Measurements from ENCODE around the gene CNTNAP2. TPM values are rescaled to one million over a fixed set of nuclear protein-coding genes. Genes with fewer than 3 reads are reported as not detected.
A peak's percentile ranks its signal among the peaks of the same experiment; 100 is the strongest.

Gene CNTNAP2
- total and polyA plus RNA-seq, 9 donors = 8.3 to 18.8 (median 10.4) TPM

DNA sequence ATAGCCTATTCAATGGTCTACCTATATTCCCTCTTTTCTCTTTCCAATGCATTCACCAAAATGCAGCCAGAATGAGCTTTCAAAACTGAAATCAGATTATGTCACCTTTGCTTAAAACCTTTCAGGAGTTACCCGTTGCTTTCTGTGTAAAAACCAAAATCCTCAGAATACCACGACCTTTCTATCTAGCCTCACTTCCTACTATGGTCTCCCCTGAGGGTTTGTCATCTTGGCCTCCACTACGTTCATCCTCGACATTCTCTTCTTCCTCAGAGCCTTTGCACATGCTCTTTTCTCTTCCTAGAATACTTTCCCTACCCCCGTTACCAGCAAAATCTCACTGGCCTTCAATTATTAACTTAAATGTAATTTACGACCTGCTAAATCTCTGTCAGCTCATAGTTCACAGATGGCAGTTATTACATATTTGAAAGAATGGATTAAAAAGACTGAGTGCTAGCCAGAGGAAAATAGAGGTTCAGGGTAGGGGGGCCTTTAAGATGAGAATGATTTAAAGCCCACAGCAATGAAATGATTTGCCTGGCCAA lies 2093.1 kb downstream of the CNTNAP2 start:
- Histone ChIP-seq H3K36me3 (ENCODE audit: control insufficient read depth, insufficient read depth, low read length) (no peaks in the 10 kb centered on the region), H3K9me3 (replicated peaks; ENCODE audit: control insufficient read depth, low read depth, low read length) (no peaks in the 10 kb centered on the region), H3K4me1 (ENCODE audit: control insufficient read depth, insufficient read depth, low read length) (peaks cover 7% of the 10 kb centered on the region), H3K27me3 (ENCODE audit: control insufficient read depth, insufficient read depth, low read length) (no peaks in the 10 kb centered on the region), H3K27ac (ENCODE audit: low read length) (no peak overlapping the region), H3K4me3 (ENCODE audit: low read length) (no peak overlapping the region)
- WGBS (ENCODE audit: insufficient coverage) = 62% methylated on average over 4 of the region's 6 CpGs
- DNase-seq = no peak

- no peaks in the 10 kb centered on the region for H3K36me3 ChIP-seq (ENCODE audit: control insufficient read depth, insufficient read depth, low read length)
- H3K9me3 ChIP-seq (replicated peaks; ENCODE audit: control insufficient read depth, low read depth, low read length) = no peaks in the 10 kb centered on the region
- no peak overlapping the region for H3K27ac ChIP-seq (ENCODE audit: low read length)
- H3K4me1 ChIP-seq (ENCODE audit: control insufficient read depth, insufficient read depth, low read length) = peaks cover 7% of the 10 kb centered on the region
- no peak for DNase-seq
- H3K4me3 ChIP-seq (ENCODE audit: low read length) = no peak overlapping the region
- 86% methylated on average over 2 of the region's 3 CpGs for WGBS (ENCODE audit: insufficient coverage)
- H3K27me3 ChIP-seq (ENCODE audit: control insufficient read depth, insufficient read depth, low read length) = no peaks in the 10 kb centered on the region
Measured at GRCh38 chr7:148210804-148211325, 2094.3 kb downstream of the CNTNAP2 start.

DNA sequence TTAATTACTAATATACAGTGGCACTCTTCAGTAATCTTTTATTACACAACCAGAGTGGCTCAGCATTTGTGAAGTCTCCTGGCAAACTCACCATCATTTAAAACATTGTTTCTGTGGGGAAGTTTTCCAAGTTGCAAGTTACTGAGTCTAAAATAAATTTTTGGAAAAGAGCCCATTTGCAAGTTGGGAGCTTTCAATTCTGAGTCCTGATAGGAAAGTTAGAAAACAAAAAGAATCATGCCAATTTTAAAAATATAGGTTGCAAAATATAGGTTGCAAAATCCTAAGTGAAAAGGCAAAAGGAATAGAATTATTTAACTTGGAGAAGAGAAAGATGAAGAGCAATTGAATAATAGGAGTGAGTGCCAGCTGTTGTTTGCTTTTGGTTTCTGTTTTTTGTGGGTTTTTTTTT lies 2095.1 kb downstream of the CNTNAP2 start:
- no peaks in the 10 kb centered on the region for H3K9me3 ChIP-seq (replicated peaks; ENCODE audit: control insufficient read depth, low read depth, low read length)
- peaks cover 7% of the 10 kb centered on the region for H3K4me1 ChIP-seq (ENCODE audit: control insufficient read depth, insufficient read depth, low read length)
- H3K27me3 ChIP-seq (ENCODE audit: control insufficient read depth, insufficient read depth, low read length) = no peaks in the 10 kb centered on the region
- no peak overlapping the region for H3K27ac ChIP-seq (ENCODE audit: low read length)
- DNase-seq = peak; percentile 72
- no peaks in the 10 kb centered on the region for H3K36me3 ChIP-seq (ENCODE audit: control insufficient read depth, insufficient read depth, low read length)
- H3K4me3 ChIP-seq (ENCODE audit: low read length) = no peak overlapping the region

DNA sequence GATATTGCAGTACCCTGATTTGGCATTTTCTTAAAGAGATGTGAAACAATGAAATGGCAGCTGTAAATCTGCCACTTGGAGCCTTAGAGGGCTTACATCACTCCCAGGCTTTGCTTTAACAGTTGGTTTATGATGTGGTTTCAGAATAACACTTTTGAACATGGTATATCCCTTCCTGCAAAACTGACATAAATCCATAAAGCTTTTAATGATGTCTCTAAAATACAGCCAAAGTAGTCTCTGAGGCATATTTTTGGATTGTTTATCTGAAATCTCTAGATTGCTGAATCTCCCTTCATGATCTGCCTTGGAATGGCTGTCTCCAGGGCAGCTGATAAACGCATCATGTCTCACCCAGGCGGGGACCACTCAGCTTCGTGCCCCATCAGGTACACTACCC lies 2096.1 kb downstream of the CNTNAP2 start:
- Histone ChIP-seq H3K27ac (ENCODE audit: low read length) (no peak overlapping the region), H3K9me3 (replicated peaks; ENCODE audit: control insufficient read depth, low read depth, low read length) (no peaks in the 10 kb centered on the region), H3K4me3 (ENCODE audit: low read length) (no peak overlapping the region), H3K4me1 (ENCODE audit: control insufficient read depth, insufficient read depth, low read length) (peaks cover 7% of the 10 kb centered on the region), H3K36me3 (ENCODE audit: control insufficient read depth, insufficient read depth, low read length) (no peaks in the 10 kb centered on the region), H3K27me3 (ENCODE audit: control insufficient read depth, insufficient read depth, low read length) (no peaks in the 10 kb centered on the region)
- WGBS (ENCODE audit: insufficient coverage) = 45% methylated on average over 3 of the region's 3 CpGs
- DNase-seq = peak; percentile 15

- DNase-seq = no peak
- 60% methylated on average over 1 of the region's 4 CpGs for WGBS (ENCODE audit: insufficient coverage)
- H3K27ac ChIP-seq (ENCODE audit: low read length) = no peak overlapping the region
- H3K9me3 ChIP-seq (replicated peaks; ENCODE audit: control insufficient read depth, low read depth, low read length) = no peaks in the 10 kb centered on the region
- no peaks in the 10 kb centered on the region for H3K36me3 ChIP-seq (ENCODE audit: control insufficient read depth, insufficient read depth, low read length)
- no peaks in the 10 kb centered on the region for H3K27me3 ChIP-seq (ENCODE audit: control insufficient read depth, insufficient read depth, low read length)
- H3K4me3 ChIP-seq (ENCODE audit: low read length) = no peak overlapping the region
- peaks cover 7% of the 10 kb centered on the region for H3K4me1 ChIP-seq (ENCODE audit: control insufficient read depth, insufficient read depth, low read length)
Measured at GRCh38 chr7:148214101-148214500, 2097.5 kb downstream of the CNTNAP2 start.

DNA sequence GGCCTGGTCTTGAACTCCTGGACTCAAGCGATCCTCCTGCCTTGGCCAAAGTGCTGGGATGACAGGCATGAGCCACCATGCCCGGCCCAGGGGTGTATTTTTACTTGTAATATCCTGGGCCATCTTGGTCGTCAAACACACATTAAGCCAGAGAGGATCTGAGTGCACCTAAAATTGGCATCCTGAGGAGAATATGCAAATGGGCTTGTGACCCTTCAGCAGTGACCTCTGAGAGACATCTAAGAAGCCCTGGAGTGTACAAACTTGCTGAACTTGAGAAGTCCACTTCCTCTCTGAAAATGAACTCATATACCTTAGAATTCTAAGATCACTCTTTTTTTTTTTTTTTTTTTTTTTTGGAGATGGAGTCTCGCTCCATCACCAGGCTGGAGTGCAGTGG lies 2102.0 kb downstream of the CNTNAP2 start:
- H3K9me3 ChIP-seq (replicated peaks; ENCODE audit: control insufficient read depth, low read depth, low read length) = no peaks in the 10 kb centered on the region
- no peaks in the 10 kb centered on the region for H3K27me3 ChIP-seq (ENCODE audit: control insufficient read depth, insufficient read depth, low read length)
- 75% methylated on average over 1 of the region's 4 CpGs for WGBS (ENCODE audit: insufficient coverage)
- H3K4me1 ChIP-seq (ENCODE audit: control insufficient read depth, insufficient read depth, low read length) = no peaks in the 10 kb centered on the region
- no peaks in the 10 kb centered on the region for H3K36me3 ChIP-seq (ENCODE audit: control insufficient read depth, insufficient read depth, low read length)
- no peak for DNase-seq
- no peak overlapping the region for H3K4me3 ChIP-seq (ENCODE audit: low read length)
- H3K27ac ChIP-seq (ENCODE audit: low read length) = no peak overlapping the region

GRCh38 chr7:148222721-148223120 lies 2106.1 kb downstream of the CNTNAP2 start:
- H3K27me3 ChIP-seq (ENCODE audit: control insufficient read depth, insufficient read depth, low read length) = no peaks in the 10 kb centered on the region
- no peak overlapping the region for H3K4me3 ChIP-seq (ENCODE audit: low read length)
- peaks cover 3% of the 10 kb centered on the region for H3K4me1 ChIP-seq (ENCODE audit: control insufficient read depth, insufficient read depth, low read length)
- DNase-seq = no peak
- no peaks in the 10 kb centered on the region for H3K9me3 ChIP-seq (replicated peaks; ENCODE audit: control insufficient read depth, low read depth, low read length)
- 69% methylated on average over 5 of the region's 5 CpGs for WGBS (ENCODE audit: insufficient coverage)
- no peaks in the 10 kb centered on the region for H3K36me3 ChIP-seq (ENCODE audit: control insufficient read depth, insufficient read depth, low read length)
- no peak overlapping the region for H3K27ac ChIP-seq (ENCODE audit: low read length)

GRCh38 chr7:148223160-148223559 lies 2106.6 kb downstream of the CNTNAP2 start:
- Histone ChIP-seq H3K4me3 (ENCODE audit: low read length) (no peak overlapping the region), H3K36me3 (ENCODE audit: control insufficient read depth, insufficient read depth, low read length) (no peaks in the 10 kb centered on the region), H3K27me3 (ENCODE audit: control insufficient read depth, insufficient read depth, low read length) (no peaks in the 10 kb centered on the region), H3K9me3 (replicated peaks; ENCODE audit: control insufficient read depth, low read depth, low read length) (no peaks in the 10 kb centered on the region), H3K4me1 (ENCODE audit: control insufficient read depth, insufficient read depth, low read length) (peaks cover 3% of the 10 kb centered on the region), H3K27ac (ENCODE audit: low read length) (no peak overlapping the region)
- no CpG with 5 or more reads among the region's 1 CpG for WGBS (ENCODE audit: insufficient coverage)
- no peak for DNase-seq

DNA sequence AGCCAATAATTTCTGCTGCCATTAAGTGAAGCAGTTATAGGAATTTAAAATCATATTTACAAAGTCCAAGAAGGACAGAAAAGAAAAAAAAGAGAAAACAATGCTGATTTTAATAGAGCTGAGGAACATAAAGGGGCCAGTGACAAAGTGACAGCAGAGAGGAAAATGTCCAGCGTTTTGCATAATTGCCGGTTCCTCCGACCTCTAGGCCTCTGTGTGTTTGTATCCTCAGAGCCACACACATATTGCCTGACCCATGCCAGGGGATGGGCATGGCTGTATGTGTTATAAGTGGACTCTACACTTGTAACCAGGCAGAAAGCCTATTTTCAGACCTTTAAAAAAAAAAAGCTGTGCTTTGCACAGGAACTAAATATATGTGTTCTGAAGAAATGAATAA lies 2107.1 kb downstream of the CNTNAP2 start:
- no peak overlapping the region for H3K4me3 ChIP-seq (ENCODE audit: low read length)
- no peaks in the 10 kb centered on the region for H3K36me3 ChIP-seq (ENCODE audit: control insufficient read depth, insufficient read depth, low read length)
- peaks cover 3% of the 10 kb centered on the region for H3K4me1 ChIP-seq (ENCODE audit: control insufficient read depth, insufficient read depth, low read length)
- H3K27me3 ChIP-seq (ENCODE audit: control insufficient read depth, insufficient read depth, low read length) = no peaks in the 10 kb centered on the region
- H3K9me3 ChIP-seq (replicated peaks; ENCODE audit: control insufficient read depth, low read depth, low read length) = no peaks in the 10 kb centered on the region
- no peak overlapping the region for H3K27ac ChIP-seq (ENCODE audit: low read length)
- no peak for DNase-seq
- no CpG with 5 or more reads among the region's 3 CpGs for WGBS (ENCODE audit: insufficient coverage)

DNA sequence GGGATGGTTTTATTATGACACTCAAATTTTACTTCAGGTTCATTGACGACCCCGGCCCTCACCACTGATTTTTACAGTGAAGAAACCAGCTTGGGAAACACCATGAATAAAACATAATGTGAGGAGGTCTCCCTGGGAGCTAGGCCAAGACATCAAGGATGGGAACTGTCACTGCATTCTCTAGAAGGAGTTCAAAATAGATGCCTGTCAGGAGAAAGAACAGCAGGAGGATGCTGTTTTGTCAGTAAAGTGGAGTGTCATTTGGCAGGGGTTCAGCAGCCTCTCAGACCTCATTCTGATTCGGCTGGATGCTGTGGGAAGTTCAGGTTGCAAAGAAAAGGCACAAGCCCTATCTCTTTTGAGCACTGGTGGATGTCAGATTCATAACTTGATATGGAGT lies 2113.7 kb downstream of the CNTNAP2 start:
- WGBS (ENCODE audit: insufficient coverage) = 100% methylated on average over 1 of the region's 3 CpGs
- no peak for DNase-seq
- no peak overlapping the region for H3K4me3 ChIP-seq (ENCODE audit: low read length)
- H3K27ac ChIP-seq (ENCODE audit: low read length) = no peak overlapping the region
- H3K4me1 ChIP-seq (ENCODE audit: control insufficient read depth, insufficient read depth, low read length) = peaks cover 3% of the 10 kb centered on the region
- no peaks in the 10 kb centered on the region for H3K27me3 ChIP-seq (ENCODE audit: control insufficient read depth, insufficient read depth, low read length)
- H3K9me3 ChIP-seq (replicated peaks; ENCODE audit: control insufficient read depth, low read depth, low read length) = no peaks in the 10 kb centered on the region
- H3K36me3 ChIP-seq (ENCODE audit: control insufficient read depth, insufficient read depth, low read length) = no peaks in the 10 kb centered on the region

- no peak overlapping the region for H3K4me3 ChIP-seq (ENCODE audit: low read length)
- no peaks in the 10 kb centered on the region for H3K27me3 ChIP-seq (ENCODE audit: control insufficient read depth, insufficient read depth, low read length)
- H3K4me1 ChIP-seq (ENCODE audit: control insufficient read depth, insufficient read depth, low read length) = peaks cover 3% of the 10 kb centered on the region
- no peak overlapping the region for H3K27ac ChIP-seq (ENCODE audit: low read length)
- DNase-seq = no peak
- no peaks in the 10 kb centered on the region for H3K36me3 ChIP-seq (ENCODE audit: control insufficient read depth, insufficient read depth, low read length)
- 100% methylated on average over 2 of the region's 4 CpGs for WGBS (ENCODE audit: insufficient coverage)
- H3K9me3 ChIP-seq (replicated peaks; ENCODE audit: control insufficient read depth, low read depth, low read length) = no peaks in the 10 kb centered on the region
Measured at GRCh38 chr7:148230883-148231282, 2114.3 kb downstream of the CNTNAP2 start.
